Bronchial epithelial cell (primary cell): ENCODE results near the gene ELMO1. TPM values are rescaled to one million over a fixed set of nuclear protein-coding genes. Genes with fewer than 3 reads are reported as not detected.
A peak's percentile ranks its signal among the peaks of the same experiment; 100 is the strongest.

Experiments used
- DNase-seq: peaks from one replicate; pipeline ENCODE4 v3.0.0-alpha.2; 2010; ENCODE audit warnings: low read depth
- FAIRE-seq: peaks from 2 replicates; lab custom pipeline; 2011; peaks lifted over from hg19 to GRCh38; lab: Jason Lieb, UNC
- H3K27me3 ChIP-seq: 2 replicates; pipeline ENCODE4 v1.5.1; 2011; ENCODE audit warnings: low read length; ENCODE audit not compliant: control insufficient read depth, insufficient read depth
- H3K36me3 ChIP-seq: 2 replicates; pipeline ENCODE4 v1.5.1; 2011; ENCODE audit warnings: low read length; ENCODE audit not compliant: control insufficient read depth, insufficient read depth
- H3K4me3 ChIP-seq: 2 replicates; pipeline ENCODE4 v1.5.1; 2011; ENCODE audit warnings: mild to moderate bottlenecking, low read depth, low read length, control low read depth
- total RNA-seq: library from RNA; depleted of rRNA; stranded (reverse); fragments of >200 nt; gene quantifications from 2 replicates; pipeline ENCODE4 v1.2.1, GENCODE V29; 2014
- TF ChIP-seq, protein P1 (sequence below): IDR thresholded peaks from 2 replicates; pipeline ENCODE4 v1.5.1; 2011; ENCODE audit warnings: mild to moderate bottlenecking, moderate library complexity, low read length, control low read depth, inconsistent platforms; ENCODE audit not compliant: insufficient read depth, severe bottlenecking

Gene ELMO1
- total RNA-seq, 1 donor from 2014 or later = under 0.01 TPM

DNA sequence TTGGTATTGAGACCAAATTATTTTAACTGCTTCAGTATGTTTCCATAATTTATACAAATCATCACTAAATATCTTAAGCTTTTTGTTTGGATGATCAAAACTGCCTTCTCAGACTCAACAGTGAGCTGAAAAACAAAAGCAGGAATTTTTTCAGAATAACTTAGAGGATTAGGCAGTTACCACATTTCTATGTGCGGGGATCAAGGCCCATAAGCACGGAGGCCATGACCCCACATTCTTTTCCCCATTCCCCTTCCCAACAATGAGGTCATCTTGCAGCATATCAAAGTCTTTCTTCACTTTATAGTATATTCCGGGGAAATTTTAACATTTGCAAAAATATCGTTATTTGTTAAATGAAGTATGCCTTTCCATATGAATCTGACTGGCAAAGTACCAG lies 125.8 kb downstream of the ELMO1 start:
- FAIRE-seq = no peak
- DNase-seq = no peak
- Histone ChIP-seq H3K4me3 (no peak overlapping the region), H3K27me3 (no peaks in the 10 kb centered on the region), H3K36me3 (no peaks in the 10 kb centered on the region)
- TF ChIP-seq, protein P1, sequence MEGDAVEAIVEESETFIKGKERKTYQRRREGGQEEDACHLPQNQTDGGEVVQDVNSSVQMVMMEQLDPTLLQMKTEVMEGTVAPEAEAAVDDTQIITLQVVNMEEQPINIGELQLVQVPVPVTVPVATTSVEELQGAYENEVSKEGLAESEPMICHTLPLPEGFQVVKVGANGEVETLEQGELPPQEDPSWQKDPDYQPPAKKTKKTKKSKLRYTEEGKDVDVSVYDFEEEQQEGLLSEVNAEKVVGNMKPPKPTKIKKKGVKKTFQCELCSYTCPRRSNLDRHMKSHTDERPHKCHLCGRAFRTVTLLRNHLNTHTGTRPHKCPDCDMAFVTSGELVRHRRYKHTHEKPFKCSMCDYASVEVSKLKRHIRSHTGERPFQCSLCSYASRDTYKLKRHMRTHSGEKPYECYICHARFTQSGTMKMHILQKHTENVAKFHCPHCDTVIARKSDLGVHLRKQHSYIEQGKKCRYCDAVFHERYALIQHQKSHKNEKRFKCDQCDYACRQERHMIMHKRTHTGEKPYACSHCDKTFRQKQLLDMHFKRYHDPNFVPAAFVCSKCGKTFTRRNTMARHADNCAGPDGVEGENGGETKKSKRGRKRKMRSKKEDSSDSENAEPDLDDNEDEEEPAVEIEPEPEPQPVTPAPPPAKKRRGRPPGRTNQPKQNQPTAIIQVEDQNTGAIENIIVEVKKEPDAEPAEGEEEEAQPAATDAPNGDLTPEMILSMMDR = no peak

DNA sequence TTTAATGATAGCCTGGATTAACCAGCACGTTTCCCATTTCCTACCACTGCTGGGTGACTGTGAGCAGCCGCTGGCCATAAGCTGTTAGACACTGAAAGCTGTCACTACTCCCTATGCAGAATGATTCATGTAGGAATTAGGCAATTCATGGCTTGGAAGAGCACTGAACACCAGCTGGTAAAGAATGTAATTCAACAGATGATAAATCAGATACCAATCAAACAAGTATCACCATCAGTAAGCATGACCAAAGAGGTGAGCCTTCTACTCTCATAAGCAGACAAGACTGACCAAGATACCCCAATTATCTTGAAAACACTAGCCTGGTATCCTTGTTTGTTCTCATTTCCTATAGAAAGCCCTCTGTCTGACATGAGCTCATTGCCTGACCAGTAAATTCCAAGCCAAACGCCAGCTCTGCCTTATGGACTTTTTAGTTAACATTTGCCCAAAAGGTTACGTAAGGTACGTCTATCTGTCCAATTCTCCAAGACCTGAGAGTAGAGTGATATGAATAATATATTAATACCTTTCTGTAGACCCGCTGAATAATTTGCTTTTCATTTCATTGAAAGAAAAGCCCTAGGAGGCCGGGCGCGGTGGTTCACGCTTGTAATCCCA lies 127.7 kb downstream of the ELMO1 start:
- no peaks in the 10 kb centered on the region for H3K36me3 ChIP-seq
- H3K27me3 ChIP-seq = no peaks in the 10 kb centered on the region
- no peak for FAIRE-seq
- TF ChIP-seq, protein P1 = no peak
- peak; percentile 47 for DNase-seq
- H3K4me3 ChIP-seq = no peak overlapping the region

DNA sequence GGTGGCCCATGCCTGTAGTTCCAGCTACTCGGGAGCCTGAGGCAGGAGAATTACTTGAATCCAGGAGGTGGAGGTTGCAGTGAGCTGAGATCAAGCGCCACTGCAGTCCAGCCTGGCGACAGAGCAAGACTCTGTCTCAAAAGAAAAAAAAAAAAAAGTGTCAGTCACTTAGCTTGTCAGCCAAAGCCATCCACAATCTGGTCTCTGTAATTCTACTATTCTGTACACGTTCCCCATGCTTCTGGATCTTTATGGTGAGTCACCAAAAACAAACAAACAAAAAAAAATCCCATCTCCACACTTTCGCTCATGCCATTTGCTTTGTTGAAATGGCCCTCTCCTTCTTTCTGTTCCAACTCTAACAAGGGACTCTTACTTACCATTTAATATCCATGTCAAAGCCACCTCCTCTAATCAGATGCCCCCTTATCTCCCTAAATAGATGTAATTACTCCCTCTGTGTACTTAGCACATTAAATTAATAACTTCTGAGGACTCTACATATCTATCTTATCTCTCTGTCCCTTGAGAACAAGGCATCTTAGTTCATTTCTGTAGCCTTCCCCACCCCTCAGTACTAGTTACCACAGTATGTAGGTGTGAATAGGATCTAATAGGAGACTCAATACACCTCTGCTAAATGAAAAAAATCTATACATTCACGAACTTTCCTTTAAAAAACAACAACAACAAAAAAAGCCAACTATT lies 128.4 kb downstream of the ELMO1 start:
- TF ChIP-seq, protein P1 = no peak
- no peak for FAIRE-seq
- DNase-seq = peak; percentile 5
- Histone ChIP-seq H3K4me3 (no peak overlapping the region), H3K27me3 (no peaks in the 10 kb centered on the region), H3K36me3 (no peaks in the 10 kb centered on the region)

DNA sequence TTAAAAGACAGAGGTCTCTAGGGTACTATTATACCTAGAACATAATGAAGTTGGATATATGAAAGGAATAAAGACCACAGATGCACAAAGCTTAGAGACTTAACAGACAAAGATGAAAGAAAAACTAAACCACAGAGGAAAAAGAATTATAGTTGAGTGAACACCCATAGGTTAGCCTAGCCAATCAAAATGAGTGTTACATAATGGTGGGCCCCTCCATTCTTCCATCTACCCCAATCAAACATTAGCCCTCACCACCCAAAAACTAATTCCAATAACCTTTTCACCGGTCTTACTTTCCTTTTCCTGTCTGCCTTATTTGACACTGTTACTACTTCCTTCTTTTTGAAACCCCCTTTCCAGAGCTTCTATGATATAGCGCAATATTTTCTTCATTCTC lies 130.1 kb downstream of the ELMO1 start:
- no peaks in the 10 kb centered on the region for H3K27me3 ChIP-seq
- no peak for DNase-seq
- no peak for FAIRE-seq
- H3K36me3 ChIP-seq = no peaks in the 10 kb centered on the region
- TF ChIP-seq, protein P1 = no peak
- no peak overlapping the region for H3K4me3 ChIP-seq

DNA sequence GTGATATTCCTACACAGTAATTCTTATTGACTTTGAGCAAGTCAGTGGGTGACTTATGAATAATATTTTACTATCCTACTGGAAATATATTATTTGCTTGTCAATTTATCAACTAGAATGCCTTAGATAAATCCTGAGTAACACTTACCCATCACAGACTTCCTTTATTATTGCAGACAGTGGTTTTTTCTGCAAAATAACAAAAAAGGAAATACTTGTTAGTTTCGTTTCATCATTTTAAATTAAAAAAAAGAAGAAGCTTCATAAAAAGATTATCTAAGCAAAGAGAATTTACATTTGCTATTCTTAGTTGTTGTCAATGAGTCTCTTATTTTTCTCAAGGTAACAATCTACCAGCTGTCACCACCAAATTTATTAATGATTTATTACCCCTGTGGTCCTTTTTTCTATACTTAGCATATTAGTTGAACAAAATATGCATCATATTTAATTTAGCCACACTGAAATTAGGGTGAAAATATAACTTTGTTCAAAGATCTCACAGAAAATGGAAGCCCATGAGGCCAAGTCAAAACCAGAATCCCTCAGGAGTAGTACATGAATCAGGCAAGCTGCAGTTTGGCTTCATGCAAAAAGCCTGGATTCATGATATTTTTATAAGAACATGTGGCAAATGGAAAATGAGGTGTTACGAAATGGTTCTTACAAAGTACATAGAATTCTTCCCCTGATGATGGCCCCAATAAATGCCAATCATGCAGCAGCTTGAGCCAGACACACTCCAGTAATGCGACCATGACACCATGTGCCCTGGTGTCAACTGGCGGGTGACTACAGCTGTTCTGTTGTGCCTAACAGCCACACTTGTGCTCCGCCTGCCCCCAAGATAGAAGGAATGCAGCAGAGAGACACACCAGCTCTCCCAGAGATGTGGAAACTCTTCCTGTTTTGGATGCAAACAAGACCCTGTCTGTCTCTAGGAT lies 132.6 kb downstream of the ELMO1 start:
- TF ChIP-seq, protein P1 = no peak
- FAIRE-seq = no peak
- Histone ChIP-seq H3K27me3 (no peaks in the 10 kb centered on the region), H3K36me3 (no peaks in the 10 kb centered on the region), H3K4me3 (no peak overlapping the region)
- no peak for DNase-seq
